ENCODE measurements around the gene SCCPDH. TPM values are rescaled to one million over a fixed set of nuclear protein-coding genes. Genes with fewer than 3 reads are reported as not detected.

The SCCPDH gene
- total and polyA plus RNA-seq, 2 of the 13 experiments (the other 11 are each of a cell fraction or from before 2014, with no cell fraction given): 36.7 to 62.3 TPM

DNA sequence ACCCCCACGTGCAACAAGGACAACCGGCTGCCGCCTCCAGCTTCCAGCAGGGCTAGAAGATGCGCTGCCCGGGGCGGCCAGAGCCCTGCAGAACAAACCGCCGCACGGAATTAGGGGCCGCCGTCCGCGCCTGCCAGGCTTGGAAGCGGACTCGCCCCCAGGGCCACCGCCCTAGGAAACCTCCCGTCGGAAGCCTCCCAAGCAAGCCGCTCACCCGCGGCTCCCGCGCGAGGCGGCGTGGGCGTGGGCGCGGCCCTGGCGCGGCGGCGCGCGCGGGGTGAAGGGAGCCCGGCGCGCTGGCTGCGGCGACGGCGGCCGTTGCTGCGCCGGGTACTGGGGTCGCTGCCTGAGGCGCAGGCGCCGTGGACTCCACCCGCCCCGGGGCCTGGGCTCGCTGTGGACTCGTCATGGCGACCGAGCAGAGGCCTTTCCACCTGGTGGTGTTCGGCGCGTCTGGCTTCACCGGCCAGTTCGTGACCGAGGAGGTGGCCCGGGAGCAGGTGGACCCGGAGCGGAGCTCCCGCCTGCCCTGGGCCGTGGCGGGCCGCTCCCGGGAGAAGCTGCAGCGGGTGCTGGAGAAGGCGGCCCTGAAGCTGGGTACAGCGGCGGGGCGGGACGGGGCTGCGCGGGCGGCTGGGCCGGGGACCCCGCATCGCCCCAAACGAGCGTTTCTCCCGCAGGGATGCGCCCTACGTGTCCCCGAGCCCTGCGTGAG lies at the start of gene SCCPDH (continued):
- TF ChIP-seq, protein P1, sequence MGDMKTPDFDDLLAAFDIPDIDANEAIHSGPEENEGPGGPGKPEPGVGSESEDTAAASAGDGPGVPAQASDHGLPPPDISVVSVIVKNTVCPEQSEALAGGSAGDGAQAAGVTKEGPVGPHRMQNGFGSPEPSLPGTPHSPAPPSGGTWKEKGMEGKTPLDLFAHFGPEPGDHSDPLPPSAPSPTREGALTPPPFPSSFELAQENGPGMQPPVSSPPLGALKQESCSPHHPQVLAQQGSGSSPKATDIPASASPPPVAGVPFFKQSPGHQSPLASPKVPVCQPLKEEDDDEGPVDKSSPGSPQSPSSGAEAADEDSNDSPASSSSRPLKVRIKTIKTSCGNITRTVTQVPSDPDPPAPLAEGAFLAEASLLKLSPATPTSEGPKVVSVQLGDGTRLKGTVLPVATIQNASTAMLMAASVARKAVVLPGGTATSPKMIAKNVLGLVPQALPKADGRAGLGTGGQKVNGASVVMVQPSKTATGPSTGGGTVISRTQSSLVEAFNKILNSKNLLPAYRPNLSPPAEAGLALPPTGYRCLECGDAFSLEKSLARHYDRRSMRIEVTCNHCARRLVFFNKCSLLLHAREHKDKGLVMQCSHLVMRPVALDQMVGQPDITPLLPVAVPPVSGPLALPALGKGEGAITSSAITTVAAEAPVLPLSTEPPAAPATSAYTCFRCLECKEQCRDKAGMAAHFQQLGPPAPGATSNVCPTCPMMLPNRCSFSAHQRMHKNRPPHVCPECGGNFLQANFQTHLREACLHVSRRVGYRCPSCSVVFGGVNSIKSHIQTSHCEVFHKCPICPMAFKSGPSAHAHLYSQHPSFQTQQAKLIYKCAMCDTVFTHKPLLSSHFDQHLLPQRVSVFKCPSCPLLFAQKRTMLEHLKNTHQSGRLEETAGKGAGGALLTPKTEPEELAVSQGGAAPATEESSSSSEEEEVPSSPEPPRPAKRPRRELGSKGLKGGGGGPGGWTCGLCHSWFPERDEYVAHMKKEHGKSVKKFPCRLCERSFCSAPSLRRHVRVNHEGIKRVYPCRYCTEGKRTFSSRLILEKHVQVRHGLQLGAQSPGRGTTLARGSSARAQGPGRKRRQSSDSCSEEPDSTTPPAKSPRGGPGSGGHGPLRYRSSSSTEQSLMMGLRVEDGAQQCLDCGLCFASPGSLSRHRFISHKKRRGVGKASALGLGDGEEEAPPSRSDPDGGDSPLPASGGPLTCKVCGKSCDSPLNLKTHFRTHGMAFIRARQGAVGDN (CRISPR knock-in tag; IDR thresholded peaks at IDR 0.05): peak; percentile 89
- TF ChIP-seq SAFB2 (CRISPR knock-in tag; IDR thresholded peaks at IDR 0.05; ENCODE audit: borderline replicate concordance, low read depth) (no peak), ZNF556 (CRISPR knock-in tag; IDR thresholded peaks at IDR 0.05; ENCODE audit: borderline replicate concordance) (peak; percentile 12; the same call in 1 of the 2 replicates), CHD4 (IDR thresholded peaks at IDR 0.05; ENCODE audit: borderline replicate concordance, low read length) (no peak; the same call in 1 of the 2 replicates), MTF2 (CRISPR knock-in tag; IDR thresholded peaks at IDR 0.05; ENCODE audit: borderline replicate concordance) (no peak), ZNF546 (CRISPR knock-in tag; conservative IDR thresholded peaks at IDR 0.05) (peak; percentile 82), GTF3A (CRISPR knock-in tag; conservative IDR thresholded peaks at IDR 0.05) (no peak), JARID2 (CRISPR knock-in tag; IDR thresholded peaks at IDR 0.05; ENCODE audit: insufficient replicate concordance) (no peak), TBP (CRISPR knock-in tag; IDR thresholded peaks at IDR 0.05) (0 out of 2 replicates have a peak, but pooled peaks have one; percentile 25), NFKB2 (CRISPR knock-in tag; IDR thresholded peaks at IDR 0.05; ENCODE audit: borderline replicate concordance) (peak; percentile 7; the same call in 1 of the 2 replicates), SP1 (IDR thresholded peaks at IDR 0.05) (no peak), SP1 (CRISPR knock-in tag; IDR thresholded peaks at IDR 0.05) (no peak), MED13 (CRISPR knock-in tag; IDR thresholded peaks at IDR 0.05) (peak; percentile 41; the same call in 1 of the 2 replicates), SMAD9 (CRISPR knock-in tag; IDR thresholded peaks at IDR 0.05) (no peak), HMGA1 (CRISPR knock-in tag; conservative IDR thresholded peaks at IDR 0.05) (no peak), KMT2B (CRISPR knock-in tag; IDR thresholded peaks at IDR 0.05) (peak; percentile 3), TGIF2 (CRISPR knock-in tag; IDR thresholded peaks at IDR 0.05) (peak; percentile 68; the same call in 1 of the 2 replicates), MLLT10 (CRISPR knock-in tag; IDR thresholded peaks at IDR 0.05) (no peak)
- TF ChIP-seq, protein P2, sequence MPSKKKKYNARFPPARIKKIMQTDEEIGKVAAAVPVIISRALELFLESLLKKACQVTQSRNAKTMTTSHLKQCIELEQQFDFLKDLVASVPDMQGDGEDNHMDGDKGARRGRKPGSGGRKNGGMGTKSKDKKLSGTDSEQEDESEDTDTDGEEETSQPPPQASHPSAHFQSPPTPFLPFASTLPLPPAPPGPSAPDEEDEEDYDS (CRISPR knock-in tag; IDR thresholded peaks at IDR 0.05): no peak; the same call in 1 of the 2 replicates
- TF ChIP-seq, protein P3, sequence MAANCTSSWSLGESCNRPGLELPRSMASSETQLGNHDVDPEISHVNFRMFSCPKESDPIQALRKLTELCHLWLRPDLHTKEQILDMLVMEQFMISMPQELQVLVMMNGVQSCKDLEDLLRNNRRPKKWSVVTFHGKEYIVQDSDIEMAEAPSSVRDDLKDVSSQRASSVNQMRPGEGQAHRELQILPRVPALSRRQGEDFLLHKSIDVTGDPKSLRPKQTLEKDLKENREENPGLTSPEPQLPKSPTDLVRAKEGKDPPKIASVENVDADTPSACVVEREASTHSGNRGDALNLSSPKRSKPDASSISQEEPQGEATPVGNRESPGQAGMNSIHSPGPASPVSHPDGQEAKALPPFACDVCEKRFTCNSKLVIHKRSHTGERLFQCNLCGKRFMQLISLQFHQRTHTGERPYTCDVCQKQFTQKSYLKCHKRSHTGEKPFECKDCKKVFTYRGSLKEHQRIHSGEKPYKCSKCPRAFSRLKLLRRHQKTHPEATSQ (CRISPR knock-in tag; IDR thresholded peaks at IDR 0.05; ENCODE audit: borderline replicate concordance): no peak
- TF ChIP-seq, protein P4, sequence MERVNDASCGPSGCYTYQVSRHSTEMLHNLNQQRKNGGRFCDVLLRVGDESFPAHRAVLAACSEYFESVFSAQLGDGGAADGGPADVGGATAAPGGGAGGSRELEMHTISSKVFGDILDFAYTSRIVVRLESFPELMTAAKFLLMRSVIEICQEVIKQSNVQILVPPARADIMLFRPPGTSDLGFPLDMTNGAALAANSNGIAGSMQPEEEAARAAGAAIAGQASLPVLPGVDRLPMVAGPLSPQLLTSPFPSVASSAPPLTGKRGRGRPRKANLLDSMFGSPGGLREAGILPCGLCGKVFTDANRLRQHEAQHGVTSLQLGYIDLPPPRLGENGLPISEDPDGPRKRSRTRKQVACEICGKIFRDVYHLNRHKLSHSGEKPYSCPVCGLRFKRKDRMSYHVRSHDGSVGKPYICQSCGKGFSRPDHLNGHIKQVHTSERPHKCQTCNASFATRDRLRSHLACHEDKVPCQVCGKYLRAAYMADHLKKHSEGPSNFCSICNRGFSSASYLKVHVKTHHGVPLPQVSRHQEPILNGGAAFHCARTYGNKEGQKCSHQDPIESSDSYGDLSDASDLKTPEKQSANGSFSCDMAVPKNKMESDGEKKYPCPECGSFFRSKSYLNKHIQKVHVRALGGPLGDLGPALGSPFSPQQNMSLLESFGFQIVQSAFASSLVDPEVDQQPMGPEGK (CRISPR knock-in tag; IDR thresholded peaks at IDR 0.05): peak; percentile 8; the same call in 1 of the 2 replicates

Measured in HepG2 (cell line).